H9 (cell line): ENCODE measurements around the gene PTGER2. TPM values are rescaled to one million over a fixed set of nuclear protein-coding genes. Genes with fewer than 3 reads are reported as not detected.

Experiments
- DNase-seq: peaks from one replicate; pipeline ENCODE4 v3.0.0-alpha.2; 2017
- H2AFZ ChIP-seq: one replicate; pipeline ENCODE4 v1.6.1; 2013; ENCODE audit warnings: mild to moderate bottlenecking, low read length, control low read depth, moderate library complexity
- H2AK5ac ChIP-seq: 2 replicates; pipeline ENCODE4 v1.6.1; 2013; ENCODE audit warnings: low read length, control low read depth, mixed read lengths; ENCODE audit not compliant: insufficient read length
- H2BK120ac ChIP-seq: one replicate; pipeline ENCODE4 v1.6.1; 2013; ENCODE audit warnings: low read depth, mild to moderate bottlenecking, low read length, control low read depth, inconsistent platforms; ENCODE audit not compliant: poor library complexity, severe bottlenecking
- H2BK12ac ChIP-seq: 2 replicates; pipeline ENCODE4 v1.6.1; 2013; ENCODE audit warnings: low read length, control low read depth, mixed read lengths, low read depth; ENCODE audit not compliant: insufficient read length
- H2BK15ac ChIP-seq: 2 replicates; pipeline ENCODE4 v1.6.1; 2013; ENCODE audit warnings: low read depth, low read length, control low read depth
- H2BK20ac ChIP-seq: one replicate; pipeline ENCODE4 v1.6.1; 2013; ENCODE audit warnings: low read depth, mild to moderate bottlenecking, low read length, control low read depth, inconsistent platforms; ENCODE audit not compliant: poor library complexity, severe bottlenecking
- H2BK5ac ChIP-seq: 2 replicates; pipeline ENCODE4 v1.6.1; 2013; ENCODE audit warnings: low read length, control low read depth, mixed read lengths; ENCODE audit not compliant: insufficient read length
- H3K14ac ChIP-seq: 2 replicates; pipeline ENCODE4 v1.6.1; 2013; ENCODE audit warnings: low read length, control low read depth; ENCODE audit not compliant: insufficient read depth
- H3K18ac ChIP-seq: 2 replicates; pipeline ENCODE4 v1.6.1; 2013; ENCODE audit warnings: low read depth, mild to moderate bottlenecking, mixed read lengths, low read length, control low read depth; ENCODE audit not compliant: insufficient read length
- H3K23ac ChIP-seq: 2 replicates; pipeline ENCODE4 v1.6.1; 2013; ENCODE audit warnings: low read length, control low read depth, mixed read lengths, low read depth; ENCODE audit not compliant: insufficient read length
- H3K23me2 ChIP-seq: 2 replicates; pipeline ENCODE4 v1.6.1; 2013; ENCODE audit warnings: low read depth, mild to moderate bottlenecking, mixed read lengths, low read length, control low read depth; ENCODE audit not compliant: insufficient read length, poor library complexity, severe bottlenecking
- H3K27ac ChIP-seq: 2 replicates; pipeline ENCODE4 v1.5.1; 2013; ENCODE audit warnings: low read length, control low read depth, mixed read lengths, low read depth; ENCODE audit not compliant: insufficient read length
- H3K27me3 ChIP-seq: 2 replicates; pipeline ENCODE4 v1.6.1; 2013; ENCODE audit warnings: low read length, control low read depth, inconsistent platforms; ENCODE audit not compliant: insufficient read depth
- H3K4ac ChIP-seq: 2 replicates; pipeline ENCODE4 v1.6.1; 2013; ENCODE audit warnings: low read depth, mild to moderate bottlenecking, control low read depth, inconsistent platforms, low read length, moderate library complexity
- H3K4me1 ChIP-seq: 2 replicates; pipeline ENCODE4 v1.6.1; 2013; ENCODE audit warnings: low read length, control low read depth, inconsistent platforms; ENCODE audit not compliant: insufficient read depth
- H3K4me2 ChIP-seq: 2 replicates; pipeline ENCODE4 v1.6.1; 2013; ENCODE audit warnings: low read length, control low read depth, mixed read lengths; ENCODE audit not compliant: insufficient read length, insufficient read depth
- H3K56ac ChIP-seq: 2 replicates; pipeline ENCODE4 v1.6.1; 2013; ENCODE audit warnings: low read depth, mild to moderate bottlenecking, mixed read lengths, low read length, control low read depth; ENCODE audit not compliant: insufficient read length
- H3K79me1 ChIP-seq: 2 replicates; pipeline ENCODE4 v1.6.1; 2013; ENCODE audit warnings: low read depth, mild to moderate bottlenecking, moderate library complexity, low read length, control low read depth, inconsistent platforms; ENCODE audit not compliant: insufficient read depth, poor library complexity, severe bottlenecking
- H3K79me2 ChIP-seq: 2 replicates; pipeline ENCODE4 v1.6.1; 2013; ENCODE audit warnings: low read length, control low read depth, inconsistent platforms; ENCODE audit not compliant: insufficient read depth
- H3K9ac ChIP-seq: 2 replicates; pipeline ENCODE4 v1.6.1; 2013; ENCODE audit warnings: low read length, control low read depth, mixed read lengths; ENCODE audit not compliant: insufficient read length; ENCODE audit errors: extremely low read depth
- H3K9me3 ChIP-seq: one replicate; pipeline ENCODE4 v1.6.1; 2013; ENCODE audit warnings: low read depth, low read length, inconsistent platforms; ENCODE audit not compliant: control insufficient read depth
- H3T11ph ChIP-seq: one replicate; pipeline ENCODE4 v1.6.1; 2013; ENCODE audit warnings: mild to moderate bottlenecking, low read length, control low read depth, inconsistent platforms
- H4K20me1 ChIP-seq: one replicate; pipeline ENCODE4 v1.6.1; 2013; ENCODE audit not compliant: control insufficient read depth, insufficient read length, insufficient read depth
- H4K5ac ChIP-seq: 2 replicates; pipeline ENCODE4 v1.6.1; 2013; ENCODE audit warnings: low read depth, mild to moderate bottlenecking, mixed read lengths, low read length, control low read depth; ENCODE audit not compliant: insufficient read length
- H4K8ac ChIP-seq: replicated peaks from 2 replicates; pipeline ENCODE4 v1.6.1; 2013; ENCODE audit warnings: low read length, control low read depth, mixed read lengths, low read depth; ENCODE audit not compliant: insufficient read length
- H4K91ac ChIP-seq: 2 replicates; pipeline ENCODE4 v1.6.1; 2013; ENCODE audit warnings: low read depth, mild to moderate bottlenecking, moderate library complexity, mixed read lengths, low read length, control low read depth; ENCODE audit not compliant: insufficient read length
- H3K27ac Mint-ChIP-seq, 3 experiments: 2 replicates in 2 of 3; 3 replicates in 1 of 3; pipeline ENCODE4 v1.8.0; 2020 to 2021; ENCODE audit warnings: mixed read lengths in 3 of 3, mild to moderate bottlenecking in 1 of 3, moderate library complexity in 1 of 3
- H3K27me3 Mint-ChIP-seq: 2 replicates; pipeline ENCODE4 v1.8.0; 2021; ENCODE audit warnings: low read depth, mild to moderate bottlenecking, moderate library complexity, mixed read lengths
- H3K36me3 Mint-ChIP-seq, 3 experiments: 2 replicates in 2 of 3; 3 replicates in 1 of 3; pipeline ENCODE4 v1.8.0; 2020 to 2021; ENCODE audit warnings: low read depth in 3 of 3, mixed read lengths in 3 of 3; ENCODE audit not compliant: insufficient read depth in 1 of 3
- H3K4me1 Mint-ChIP-seq, 2 experiments: 2 replicates each; pipeline ENCODE4 v1.8.0; 2020; ENCODE audit warnings: mixed read lengths in 2 of 2
- H3K4me3 Mint-ChIP-seq, 2 experiments: 2 replicates in 1 of 2; 3 replicates in 1 of 2; pipeline ENCODE4 v1.8.0; 2020 to 2021; ENCODE audit warnings: mild to moderate bottlenecking in 2 of 2, mixed read lengths in 2 of 2, moderate library complexity in 1 of 2
- H3K9me3 Mint-ChIP-seq, 2 experiments: 2 replicates in 1 of 2; 3 replicates in 1 of 2; pipeline ENCODE4 v1.8.0; 2020; ENCODE audit warnings: mild to moderate bottlenecking in 2 of 2, mixed read lengths in 2 of 2, moderate library complexity in 1 of 2
- WGBS: extraction: QIAGEN DNeasy Blood & Tissue Kit; methylation state at CpG from one replicate; pipeline ENCODE4 v1.1.7; 2013; ENCODE audit warnings: missing lambda C conversion rate, low lambda C conversion rate, mixed read lengths; ENCODE audit not compliant: insufficient read length; ENCODE audit errors: extremely low coverage; 5-methylcytosine and 5-hydroxymethylcytosine counted together
- total RNA-seq: library from RNA; stranded (reverse); gene quantifications from 2 replicates; pipeline ENCODE4 v1.2.1, GENCODE V29; 2021
- TF ChIP-seq, protein P1 (sequence below): fragments of 200-600 bp; sonication (generic); conservative IDR thresholded peaks from 3 replicates; pipeline ENCODE4 v1.8.0; 2021; ENCODE audit warnings: antibody characterized with exemption, mild to moderate bottlenecking

PTGER2 gene
- total RNA-seq, 1 experiment from 2014 or later: 1.0 TPM

GRCh38 chr14:52363041-52363704 lies 49.1 kb downstream of the PTGER2 start:
- Histone ChIP-seq H3K14ac (no peak overlapping the region), H2BK120ac (no peak overlapping the region), H2AK5ac (no peak overlapping the region), H3K27ac (no peak overlapping the region), H3K79me1 (no peaks in the 10 kb centered on the region), H3K4ac (no peak overlapping the region), H2BK20ac (no peak overlapping the region), H2BK15ac (no peak overlapping the region), H3T11ph (no peak overlapping the region), H3K56ac (no peak overlapping the region), H4K20me1 (no peaks in the 10 kb centered on the region), H2BK12ac (no peak overlapping the region), H3K79me2 (no peaks in the 10 kb centered on the region), H4K5ac (no peak overlapping the region), H4K91ac (no peak overlapping the region), H3K9ac (no peak overlapping the region), H4K8ac (no peak overlapping the region), H3K23ac (no peak overlapping the region), H3K27me3 (no peaks in the 10 kb centered on the region), H3K23me2 (no peaks in the 10 kb centered on the region), H2AFZ (no peak overlapping the region), H3K4me2 (no peak overlapping the region), H3K4me1 (no peaks in the 10 kb centered on the region), H3K9me3 (no peaks in the 10 kb centered on the region), H2BK5ac (no peak overlapping the region), H3K18ac (no peak overlapping the region)
- no peak for DNase-seq
- Mint-ChIP-seq H3K27me3 (no peaks in the 10 kb centered on the region), H3K27ac (no peak overlapping the region), H3K36me3 (no peaks in the 10 kb centered on the region), H3K9me3 (no peaks in the 10 kb centered on the region), H3K4me1 (no peaks in the 10 kb centered on the region), H3K4me3 (no peak overlapping the region)
- TF ChIP-seq, protein P1, sequence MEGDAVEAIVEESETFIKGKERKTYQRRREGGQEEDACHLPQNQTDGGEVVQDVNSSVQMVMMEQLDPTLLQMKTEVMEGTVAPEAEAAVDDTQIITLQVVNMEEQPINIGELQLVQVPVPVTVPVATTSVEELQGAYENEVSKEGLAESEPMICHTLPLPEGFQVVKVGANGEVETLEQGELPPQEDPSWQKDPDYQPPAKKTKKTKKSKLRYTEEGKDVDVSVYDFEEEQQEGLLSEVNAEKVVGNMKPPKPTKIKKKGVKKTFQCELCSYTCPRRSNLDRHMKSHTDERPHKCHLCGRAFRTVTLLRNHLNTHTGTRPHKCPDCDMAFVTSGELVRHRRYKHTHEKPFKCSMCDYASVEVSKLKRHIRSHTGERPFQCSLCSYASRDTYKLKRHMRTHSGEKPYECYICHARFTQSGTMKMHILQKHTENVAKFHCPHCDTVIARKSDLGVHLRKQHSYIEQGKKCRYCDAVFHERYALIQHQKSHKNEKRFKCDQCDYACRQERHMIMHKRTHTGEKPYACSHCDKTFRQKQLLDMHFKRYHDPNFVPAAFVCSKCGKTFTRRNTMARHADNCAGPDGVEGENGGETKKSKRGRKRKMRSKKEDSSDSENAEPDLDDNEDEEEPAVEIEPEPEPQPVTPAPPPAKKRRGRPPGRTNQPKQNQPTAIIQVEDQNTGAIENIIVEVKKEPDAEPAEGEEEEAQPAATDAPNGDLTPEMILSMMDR: no peak
- no CpG with 5 or more reads among the region's 2 CpGs for WGBS
